Mesenchymal stem cell (in vitro differentiated cells and primary cell): ENCODE measurements around the gene CCDC106.

Experiments
- DNase-seq: peaks from one replicate; pipeline ENCODE4 v3.0.0-alpha.2; 2013
- H2AFZ ChIP-seq: one replicate; pipeline ENCODE4 v1.6.1; 2013; ENCODE audit warnings: low read depth, mild to moderate bottlenecking, control low read depth, inconsistent platforms, low read length, moderate library complexity
- H2AK5ac ChIP-seq: 2 replicates; pipeline ENCODE4 v1.6.1; 2013; ENCODE audit warnings: low read length, moderate library complexity, mild to moderate bottlenecking, inconsistent platforms; ENCODE audit not compliant: severe bottlenecking
- H2BK120ac ChIP-seq: one replicate; pipeline ENCODE4 v1.6.1; 2013; ENCODE audit warnings: low read depth, mild to moderate bottlenecking, inconsistent platforms, low read length, moderate library complexity
- H2BK12ac ChIP-seq, 2 experiments: one replicate each; pipeline ENCODE4 v1.6.1; 2013; ENCODE audit warnings: inconsistent platforms in 2 of 2, low read length in 2 of 2, mild to moderate bottlenecking in 2 of 2, moderate library complexity in 2 of 2, control low read depth in 1 of 2
- H2BK15ac ChIP-seq: one replicate; pipeline ENCODE4 v1.6.1; 2013; ENCODE audit warnings: mild to moderate bottlenecking, low read depth, inconsistent platforms; ENCODE audit not compliant: poor library complexity, severe bottlenecking
- H2BK5ac ChIP-seq: 2 replicates; pipeline ENCODE4 v1.6.1; 2013; ENCODE audit warnings: low read depth, mild to moderate bottlenecking, low read length, control low read depth, inconsistent platforms; ENCODE audit not compliant: poor library complexity, severe bottlenecking
- H3K14ac ChIP-seq, 2 experiments: one replicate each; pipeline ENCODE4 v1.6.1; 2013; ENCODE audit warnings: inconsistent platforms in 2 of 2, low read length in 2 of 2, control low read depth in 1 of 2, mild to moderate bottlenecking in 1 of 2, moderate library complexity in 1 of 2
- H3K18ac ChIP-seq, 2 experiments: one replicate each; pipeline ENCODE4 v1.6.1; 2013; ENCODE audit warnings: inconsistent platforms in 2 of 2, low read length in 2 of 2, control low read depth in 1 of 2, low read depth in 1 of 2, mild to moderate bottlenecking in 1 of 2
- H3K23ac ChIP-seq, 2 experiments: one replicate each; pipeline ENCODE4 v1.6.1; 2013; ENCODE audit warnings: inconsistent platforms in 2 of 2, low read length in 2 of 2, mild to moderate bottlenecking in 2 of 2, moderate library complexity in 2 of 2, control low read depth in 1 of 2
- H3K27ac ChIP-seq: 2 replicates; pipeline ENCODE4 v1.5.1; 2013; ENCODE audit warnings: mild to moderate bottlenecking, moderate library complexity, low read length, control low read depth, inconsistent platforms; ENCODE audit not compliant: poor library complexity, severe bottlenecking
- H3K27me3 ChIP-seq, 2 experiments: 2 replicates each; pipeline versions ENCODE4 v1.6.1 to v1.7.0; 2013; ENCODE audit warnings: low read length in 2 of 2, mild to moderate bottlenecking in 2 of 2, moderate library complexity in 2 of 2, control low read depth in 1 of 2, inconsistent platforms in 1 of 2; ENCODE audit not compliant: control insufficient read depth in 1 of 2, insufficient read depth in 1 of 2
- H3K36me3 ChIP-seq, 2 experiments: 2 replicates each; pipeline versions ENCODE4 v1.6.1 to v1.7.0; 2013; ENCODE audit warnings: low read length in 2 of 2, control low read depth in 1 of 2, inconsistent platforms in 1 of 2, low read depth in 1 of 2, mild to moderate bottlenecking in 1 of 2; ENCODE audit not compliant: insufficient read depth in 2 of 2, control insufficient read depth in 1 of 2
- H3K4ac ChIP-seq, 2 experiments: one replicate each; pipeline ENCODE4 v1.6.1; 2013; ENCODE audit warnings: inconsistent platforms in 2 of 2, low read length in 2 of 2, mild to moderate bottlenecking in 2 of 2, moderate library complexity in 2 of 2, control low read depth in 1 of 2, low read depth in 1 of 2
- H3K4me1 ChIP-seq: 2 replicates; pipeline ENCODE4 v1.6.1; 2013; ENCODE audit warnings: low read depth, low read length, control low read depth; ENCODE audit not compliant: control insufficient read depth, insufficient read depth
- H3K4me2 ChIP-seq: 2 replicates; pipeline ENCODE4 v1.6.1; 2013; ENCODE audit warnings: low read length, mild to moderate bottlenecking, inconsistent platforms; ENCODE audit not compliant: poor library complexity, severe bottlenecking
- H3K4me3 ChIP-seq, 2 experiments: 2 replicates each; pipeline versions ENCODE4 v1.5.1 to v1.7.0; 2013; ENCODE audit warnings: low read length in 2 of 2, mild to moderate bottlenecking in 2 of 2, control low read depth in 1 of 2, low read depth in 1 of 2; ENCODE audit not compliant: insufficient read depth in 1 of 2
- H3K79me1 ChIP-seq: replicated peaks from 2 replicates; pipeline ENCODE4 v1.6.1; 2013; ENCODE audit warnings: mild to moderate bottlenecking, control low read depth, low read length, inconsistent platforms; ENCODE audit not compliant: poor library complexity, severe bottlenecking
- H3K9ac ChIP-seq: 2 replicates; pipeline ENCODE4 v1.7.0; 2013; ENCODE audit warnings: mild to moderate bottlenecking, low read length, moderate library complexity
- H3K9me3 ChIP-seq: 2 replicates; pipeline ENCODE4 v1.7.0; 2013; ENCODE audit warnings: mild to moderate bottlenecking, low read length; ENCODE audit not compliant: control insufficient read depth
- H4K8ac ChIP-seq: one replicate; pipeline ENCODE4 v1.6.1; 2013; ENCODE audit warnings: inconsistent platforms, mild to moderate bottlenecking, low read length, moderate library complexity
- H4K91ac ChIP-seq: one replicate; pipeline ENCODE4 v1.6.1; 2013; ENCODE audit warnings: mild to moderate bottlenecking, low read length, inconsistent platforms
- WGBS: methylation state at CpG from one replicate; pipeline ENCODE4 v1.1.7; 2013; ENCODE audit warnings: mixed read lengths; 5-methylcytosine and 5-hydroxymethylcytosine counted together

Gene CCDC106

GRCh38 chr19:55699221-55699620, 51.2 kb downstream of the CCDC106 start:
- no peak for DNase-seq
- H3K79me1 ChIP-seq = peaks cover 38% of the 10 kb centered on the region
- H4K8ac ChIP-seq = no peak overlapping the region
- no peak overlapping the region for H2AFZ ChIP-seq
- H2BK12ac ChIP-seq = no peak overlapping the region
- no peaks in the 10 kb centered on the region for H3K4me1 ChIP-seq
- no peak overlapping the region for H3K14ac ChIP-seq
- H3K18ac ChIP-seq = no peak overlapping the region
- H3K9me3 ChIP-seq = no peaks in the 10 kb centered on the region
- H3K23ac ChIP-seq = no peak overlapping the region
- H3K36me3 ChIP-seq = peaks cover 55 to 77% of the 10 kb centered on the region in 2 experiments
- no peak overlapping the region for H3K4me2 ChIP-seq
- no peak overlapping the region for H2BK120ac ChIP-seq
- no peak overlapping the region for H3K9ac ChIP-seq
- no peak overlapping the region for H3K27ac ChIP-seq
- no peak overlapping the region for H2BK5ac ChIP-seq
- no peak overlapping the region for H2BK15ac ChIP-seq
- no peak overlapping the region for H3K4ac ChIP-seq
- no peaks in the 10 kb centered on the region for H3K27me3 ChIP-seq
- H4K91ac ChIP-seq = no peak overlapping the region
- H3K4me3 ChIP-seq = no peak overlapping the region
- H2AK5ac ChIP-seq = no peak overlapping the region
- WGBS = over 99% methylated on average over 11 of the region's 11 CpGs

GRCh38 chr19:55700813-55701212, 52.8 kb downstream of the CCDC106 start:
- 98% methylated on average over 12 of the region's 12 CpGs for WGBS
- H3K4me2 ChIP-seq = no peak overlapping the region
- H3K27me3 ChIP-seq = no peaks in the 10 kb centered on the region
- H3K4ac ChIP-seq = no peak overlapping the region
- no peak for DNase-seq
- H4K8ac ChIP-seq = no peak overlapping the region
- no peak overlapping the region for H3K18ac ChIP-seq
- no peak overlapping the region for H3K27ac ChIP-seq
- H3K4me3 ChIP-seq = no peak overlapping the region
- no peaks in the 10 kb centered on the region for H3K4me1 ChIP-seq
- peaks cover 26% of the 10 kb centered on the region for H3K79me1 ChIP-seq
- no peak overlapping the region for H2BK120ac ChIP-seq
- H3K36me3 ChIP-seq = peaks cover 51 to 71% of the 10 kb centered on the region in 2 experiments
- H2BK5ac ChIP-seq = no peak overlapping the region
- no peak overlapping the region for H4K91ac ChIP-seq
- H3K9ac ChIP-seq = no peak overlapping the region
- no peak overlapping the region for H3K23ac ChIP-seq
- no peaks in the 10 kb centered on the region for H3K9me3 ChIP-seq
- no peak overlapping the region for H2BK12ac ChIP-seq
- H3K14ac ChIP-seq = no peak overlapping the region
- H2AK5ac ChIP-seq = no peak overlapping the region
- no peak overlapping the region for H2BK15ac ChIP-seq
- H2AFZ ChIP-seq = no peak overlapping the region

- WGBS = 76% methylated on average over 13 of the region's 13 CpGs
- Histone ChIP-seq H3K23ac (no peak overlapping the region), H3K4me3 (no peak overlapping the region), H4K8ac (no peak overlapping the region), H3K18ac (no peak overlapping the region), H2AFZ (no peak overlapping the region), H4K91ac (no peak overlapping the region), H3K9ac (no peak overlapping the region), H3K36me3 (peaks cover 38 to 57% of the 10 kb centered on the region in 2 experiments), H2BK5ac (no peak overlapping the region), H3K4me2 (no peak overlapping the region), H3K9me3 (no peaks in the 10 kb centered on the region), H3K14ac (no peak overlapping the region), H3K27me3 (no peaks in the 10 kb centered on the region), H3K79me1 (peaks cover 16% of the 10 kb centered on the region), H3K27ac (no peak overlapping the region), H3K4me1 (no peaks in the 10 kb centered on the region), H2AK5ac (no peak overlapping the region), H2BK15ac (no peak overlapping the region), H2BK12ac (no peak overlapping the region), H2BK120ac (no peak overlapping the region), H3K4ac (no peak overlapping the region)
- DNase-seq = no peak
Observed at GRCh38 chr19:55702131-55702627, 54.2 kb downstream of the CCDC106 start.
